Duodenal mucosa (tissue), 2 donors: ENCODE data around the gene MUTYH.

Experiments
- H3K27ac ChIP-seq: one replicate; pipeline ENCODE4 v1.7.0; 2013; ENCODE audit warnings: low read depth, low read length
- H3K27me3 ChIP-seq, 2 donors: one replicate each; pipeline ENCODE4 v1.7.0; 2013; ENCODE audit warnings: low read length in 2 of 2, control low read depth in 1 of 2; ENCODE audit not compliant: insufficient read depth in 2 of 2, control insufficient read depth in 1 of 2
- H3K36me3 ChIP-seq, 2 donors: one replicate each; pipeline ENCODE4 v1.7.0; 2013; ENCODE audit warnings: low read length in 2 of 2, control low read depth in 1 of 2; ENCODE audit not compliant: insufficient read depth in 2 of 2, control insufficient read depth in 1 of 2
- H3K4me1 ChIP-seq, 2 donors: one replicate each; pipeline ENCODE4 v1.7.0; 2013; ENCODE audit warnings: low read length in 2 of 2, control low read depth in 1 of 2; ENCODE audit not compliant: insufficient read depth in 2 of 2, control insufficient read depth in 1 of 2
- H3K4me3 ChIP-seq, 2 donors: one replicate each; pipeline ENCODE4 v1.7.0; 2013; ENCODE audit warnings: low read length in 2 of 2, low read depth in 1 of 2
- H3K9ac ChIP-seq, 2 donors: one replicate each; pipeline ENCODE4 v1.7.0; 2013; ENCODE audit warnings: low read length in 2 of 2, low read depth in 1 of 2
- H3K9me3 ChIP-seq, 2 donors: one replicate each; pipeline ENCODE4 v1.7.0; 2013; ENCODE audit warnings: low read length in 2 of 2, control low read depth in 1 of 2; ENCODE audit not compliant: control insufficient read depth in 1 of 2

The MUTYH gene

GRCh38 chr1:45353685-45354084 lies 13.4 kb upstream of the MUTYH start:
- H3K4me1 ChIP-seq: peaks cover 0 to 3% of the 10 kb centered on the region in 2 donors
- no peaks in the 10 kb centered on the region for H3K9me3 ChIP-seq
- H3K4me3 ChIP-seq: no peak overlapping the region
- H3K27ac ChIP-seq: no peak overlapping the region
- H3K36me3 ChIP-seq: peaks cover 8 to 22% of the 10 kb centered on the region in 2 donors
- H3K9ac ChIP-seq: no peak overlapping the region
- no peaks in the 10 kb centered on the region for H3K27me3 ChIP-seq

DNA sequence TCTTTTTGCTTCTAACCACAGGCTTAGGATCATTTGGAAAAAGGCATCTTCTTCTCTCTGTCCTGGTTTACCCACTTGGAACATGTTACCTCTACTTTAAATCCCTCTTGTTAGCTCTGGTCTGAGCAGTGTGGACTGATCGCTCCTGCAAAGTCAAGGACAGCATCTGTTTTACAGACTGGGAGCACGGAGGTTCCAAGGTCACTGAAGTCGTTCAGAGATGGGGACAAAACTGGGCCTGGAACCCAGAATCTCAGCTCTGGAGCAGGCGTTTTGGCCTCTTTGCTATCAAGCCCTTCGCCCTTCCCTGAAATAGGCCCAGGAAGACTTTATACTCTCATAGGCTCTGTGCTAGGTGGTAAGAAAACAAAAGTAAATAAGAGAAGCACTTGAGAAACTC lies 11.3 kb upstream of the MUTYH start:
- H3K27ac ChIP-seq: no peak overlapping the region
- no peaks in the 10 kb centered on the region for H3K9me3 ChIP-seq
- H3K36me3 ChIP-seq: peaks cover 11 to 24% of the 10 kb centered on the region in 2 donors
- H3K27me3 ChIP-seq: no peaks in the 10 kb centered on the region
- H3K9ac ChIP-seq: no peak overlapping the region
- peaks cover 0 to 3% of the 10 kb centered on the region in 2 donors for H3K4me1 ChIP-seq
- no peak overlapping the region for H3K4me3 ChIP-seq

DNA sequence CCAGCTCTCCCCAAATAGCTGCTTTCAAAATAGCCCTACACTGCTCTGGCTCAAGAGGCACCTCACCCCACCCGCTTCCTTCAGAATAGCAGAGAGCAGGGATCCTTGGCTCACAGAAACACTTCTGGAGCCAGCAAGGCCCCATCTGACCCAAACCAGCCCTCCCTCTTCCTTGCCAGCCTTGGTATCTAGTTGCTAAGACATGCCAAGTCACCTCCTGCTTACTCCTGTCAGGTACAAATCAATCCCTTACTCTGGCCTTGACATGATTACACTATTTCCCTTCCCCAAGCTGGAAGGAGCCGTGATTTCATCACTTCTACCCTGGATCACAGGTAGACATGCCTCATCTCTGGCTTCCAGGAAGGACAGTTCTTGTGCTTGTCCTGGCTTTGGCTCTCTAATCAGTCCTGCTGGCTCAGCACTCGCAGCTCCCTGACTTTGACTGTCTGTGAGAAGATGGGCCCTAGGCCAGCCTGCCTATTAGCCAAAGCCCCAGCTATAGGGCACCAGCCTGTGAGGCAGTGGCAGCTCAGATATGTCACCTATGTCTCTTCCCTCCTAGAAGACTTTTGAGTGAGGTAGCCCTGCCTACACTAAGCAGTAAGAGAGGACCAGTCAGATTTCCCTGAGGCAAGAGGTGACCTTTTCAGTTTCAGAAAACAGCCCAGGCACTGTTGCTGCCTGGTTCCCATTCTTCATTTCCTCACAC lies 8.9 kb upstream of the MUTYH start:
- Histone ChIP-seq H3K36me3 (peaks cover 17 to 47% of the 10 kb centered on the region in 2 donors), H3K4me1 (peaks cover 0 to 3% of the 10 kb centered on the region in 2 donors), H3K27ac (no peak overlapping the region), H3K9me3 (no peaks in the 10 kb centered on the region), H3K9ac (no peak overlapping the region), H3K4me3 (no peak overlapping the region), H3K27me3 (no peaks in the 10 kb centered on the region)

DNA sequence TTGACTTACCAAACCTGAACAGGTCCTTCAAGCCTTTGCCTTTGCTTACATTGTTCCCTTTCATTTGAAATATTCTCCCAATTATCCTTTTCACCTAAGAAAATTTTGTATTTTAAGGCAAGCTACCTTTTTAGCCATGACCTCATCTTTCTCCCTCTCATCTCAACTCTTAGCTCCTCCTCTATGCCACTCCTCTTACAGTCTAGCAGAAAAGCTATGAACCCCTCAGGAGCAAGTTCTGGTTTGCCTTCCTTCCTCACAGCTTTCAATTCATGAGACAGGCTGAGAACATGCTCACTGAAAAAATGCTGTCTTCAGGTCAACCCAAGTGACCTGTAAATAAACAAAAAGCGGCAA lies 8.3 kb upstream of the MUTYH start:
- Histone ChIP-seq H3K9ac (no peak overlapping the region), H3K36me3 (peaks cover 15 to 47% of the 10 kb centered on the region in 2 donors), H3K4me1 (peaks cover 0 to 3% of the 10 kb centered on the region in 2 donors), H3K27ac (no peak overlapping the region), H3K4me3 (no peak overlapping the region), H3K9me3 (no peaks in the 10 kb centered on the region), H3K27me3 (no peaks in the 10 kb centered on the region)

GRCh38 chr1:45348020-45348419 lies 7.8 kb upstream of the MUTYH start:
- no peaks in the 10 kb centered on the region for H3K27me3 ChIP-seq
- H3K4me3 ChIP-seq: no peak overlapping the region
- no peak overlapping the region for H3K9ac ChIP-seq
- no peak overlapping the region for H3K27ac ChIP-seq
- H3K9me3 ChIP-seq: no peaks in the 10 kb centered on the region
- peaks cover 20 to 47% of the 10 kb centered on the region in 2 donors for H3K36me3 ChIP-seq
- peaks cover 0 to 3% of the 10 kb centered on the region in 2 donors for H3K4me1 ChIP-seq

DNA sequence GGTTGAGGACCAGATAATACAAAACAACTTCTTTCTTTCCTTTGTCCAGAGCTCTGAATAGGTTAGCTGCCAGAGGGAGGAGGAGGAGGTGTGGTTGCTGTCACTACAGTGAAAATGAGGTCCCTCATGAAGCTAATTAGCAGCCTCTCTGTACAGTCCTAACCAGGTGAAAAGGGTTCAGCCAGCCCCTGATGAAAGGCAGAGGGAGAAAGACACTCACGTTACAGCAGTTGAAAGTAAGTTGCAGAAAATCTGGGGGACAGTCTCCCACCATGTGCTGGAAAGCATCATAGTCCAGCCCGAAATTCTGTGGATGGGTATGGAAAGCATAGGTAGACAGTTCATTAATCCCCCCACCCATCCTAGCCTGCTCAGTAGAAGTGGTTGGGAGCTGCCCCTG lies 6.2 kb upstream of the MUTYH start:
- H3K4me1 ChIP-seq: peaks cover 7 to 9% of the 10 kb centered on the region in 2 donors
- no peak overlapping the region for H3K4me3 ChIP-seq
- peaks cover 25 to 53% of the 10 kb centered on the region in 2 donors for H3K36me3 ChIP-seq
- H3K27ac ChIP-seq: no peak overlapping the region
- H3K27me3 ChIP-seq: no peaks in the 10 kb centered on the region
- H3K9me3 ChIP-seq: no peaks in the 10 kb centered on the region
- H3K9ac ChIP-seq: no peak overlapping the region

DNA sequence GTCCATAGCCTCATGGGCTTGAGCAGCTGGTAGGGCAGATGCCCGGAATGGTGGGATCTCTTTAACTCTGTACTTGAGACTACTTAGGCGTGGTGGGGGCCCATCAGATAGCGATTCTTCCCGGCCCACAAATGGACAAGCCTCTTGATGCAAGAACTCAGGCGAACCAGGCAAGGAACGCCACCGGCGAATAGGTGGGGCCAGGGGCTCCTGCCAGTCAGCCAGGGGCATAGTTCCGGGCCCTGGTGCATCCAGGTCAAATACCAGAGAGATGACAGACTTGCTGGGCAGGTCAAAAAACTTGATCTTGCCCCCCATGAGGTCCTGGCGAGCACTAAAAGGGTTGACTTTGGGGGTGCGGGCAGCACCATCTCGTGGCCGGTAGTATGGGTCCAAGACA lies 4.8 kb upstream of the MUTYH start:
- H3K27me3 ChIP-seq: no peaks in the 10 kb centered on the region
- H3K27ac ChIP-seq: no peak overlapping the region
- H3K4me1 ChIP-seq: peaks cover 16 to 19% of the 10 kb centered on the region in 2 donors
- no peak overlapping the region for H3K4me3 ChIP-seq
- H3K36me3 ChIP-seq: peaks cover 25 to 51% of the 10 kb centered on the region in 2 donors
- no peak overlapping the region for H3K9ac ChIP-seq
- H3K9me3 ChIP-seq: no peaks in the 10 kb centered on the region

GRCh38 chr1:45344499-45344898 lies 4.3 kb upstream of the MUTYH start:
- Histone ChIP-seq H3K36me3 (peaks cover 23 to 51% of the 10 kb centered on the region in 2 donors), H3K9ac (no peak overlapping the region), H3K9me3 (no peaks in the 10 kb centered on the region), H3K4me3 (no peak overlapping the region), H3K27ac (no peak overlapping the region), H3K4me1 (peaks cover 16 to 19% of the 10 kb centered on the region in 2 donors), H3K27me3 (no peaks in the 10 kb centered on the region)

- Histone ChIP-seq H3K4me3 (peak overlapping the region; percentile 88 to 90), H3K27me3 (no peaks in the 10 kb centered on the region), H3K4me1 (peaks cover 24 to 32% of the 10 kb centered on the region in 2 donors), H3K9me3 (no peaks in the 10 kb centered on the region), H3K9ac (peak overlapping the region; percentile 81 to 85), H3K27ac (no peak overlapping the region), H3K36me3 (peaks cover 17 to 43% of the 10 kb centered on the region in 2 donors)
Measured at GRCh38 chr1:45340816-45341466, 701 bp upstream of the MUTYH start.

DNA sequence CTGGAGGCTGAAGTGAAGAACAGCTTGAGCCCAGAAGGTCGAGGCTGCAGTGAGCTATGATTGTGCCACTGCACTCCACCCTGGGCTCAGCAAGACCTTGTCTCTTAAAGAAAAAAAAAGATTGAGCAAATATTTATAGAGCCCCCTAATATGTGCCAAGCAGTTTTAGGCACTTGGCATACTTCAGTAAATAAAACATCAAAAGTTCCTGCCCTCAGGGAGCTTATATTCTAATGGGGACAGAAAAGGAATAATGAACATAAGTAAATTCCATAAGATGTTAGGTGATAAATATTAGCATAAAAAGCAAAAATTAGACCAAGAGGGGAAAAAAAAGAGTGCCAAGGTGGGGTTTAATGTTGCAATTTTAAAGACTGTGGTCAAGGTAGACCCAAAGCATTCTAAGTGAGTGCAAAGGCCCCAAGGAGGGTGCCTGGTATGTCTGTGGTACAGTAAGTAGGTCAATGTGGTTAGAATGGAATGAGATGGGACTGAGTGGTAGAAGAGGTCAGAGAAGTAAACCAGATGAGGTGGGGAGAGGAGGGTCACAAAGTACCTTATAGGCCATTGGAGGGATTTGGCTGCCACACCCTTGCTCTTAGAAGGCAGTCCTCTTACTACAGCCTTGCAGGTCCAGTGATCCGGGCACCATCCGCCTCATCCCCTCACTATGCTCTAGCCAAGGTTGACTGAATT lies 2.5 kb downstream of the MUTYH start:
- H3K27ac ChIP-seq: no peak overlapping the region
- peaks cover 28 to 51% of the 10 kb centered on the region in 2 donors for H3K4me1 ChIP-seq
- no peaks in the 10 kb centered on the region for H3K9me3 ChIP-seq

More for the DNA sequence above, 2.5 kb downstream of the MUTYH start:
- Histone ChIP-seq H3K9ac (no peak overlapping the region), H3K27me3 (no peaks in the 10 kb centered on the region), H3K4me3 (no peak overlapping the region), H3K36me3 (peaks cover 14 to 31% of the 10 kb centered on the region in 2 donors)
